Measurements from ENCODE around the gene GRIN2C. TPM values are rescaled to one million over a fixed set of nuclear protein-coding genes. Genes with fewer than 3 reads are reported as not detected.
A peak's percentile ranks its signal among the peaks of the same experiment; 100 is the strongest.
"Not testable (repeated sequence)": the region's sequence is repeated elsewhere in the genome, so short reads cannot be mapped to it uniquely, and the experiment has no call there.

GRIN2C gene
- total RNA-seq (2021), result 0.13 and 0.44 TPM in 2 replicates
- long read RNA-seq, result 0 reads

GRCh38 chr17:74859459-74860228 is at the start of gene GRIN2C:
TSS of gene GRIN2C (minus strand) at chr17:74859885. CDS start at chr17:74855092, 4,793 bp downstream.
- Histone ChIP-seq H2BK5ac (ENCODE audit: insufficient read length, low read length) (no peak within 1 kb of the TSS), H4K20me1 (ENCODE audit: control insufficient read depth, insufficient read depth, insufficient read length) (no peaks in the 10 kb centered on the region), H3K79me2 (ENCODE audit: insufficient read depth, low read length) (no peaks in the 10 kb centered on the region), H3K18ac (ENCODE audit: insufficient read length, low read depth, low read length) (no peak within 1 kb of the TSS), H4K5ac (ENCODE audit: insufficient read length, low read depth, low read length) (no peak within 1 kb of the TSS), H2BK12ac (ENCODE audit: insufficient read length, low read depth, low read length) (no peak within 1 kb of the TSS), H3K79me1 (ENCODE audit: insufficient read depth, low read depth, low read length, poor library complexity, severe bottlenecking) (no peaks in the 10 kb centered on the region), H3K27me3 (ENCODE audit: insufficient read depth, low read length) (peaks cover 48% of the 10 kb centered on the region), H2AFZ (ENCODE audit: low read length) (no peak within 1 kb of the TSS), H3K56ac (ENCODE audit: insufficient read length, low read depth, low read length) (no peak within 1 kb of the TSS), H3T11ph (ENCODE audit: low read length) (no peak within 1 kb of the TSS), H3K23ac (ENCODE audit: insufficient read length, low read depth, low read length) (no peak within 1 kb of the TSS), H3K4me2 (ENCODE audit: insufficient read depth, insufficient read length, low read length) (peak within 1 kb of the TSS; percentile 39), H3K9ac (ENCODE audit: extremely low read depth, insufficient read length, low read length) (no peak within 1 kb of the TSS), H3K9me3 (ENCODE audit: control insufficient read depth, low read depth, low read length) (no peaks in the 10 kb centered on the region), H4K8ac (replicated peaks; ENCODE audit: insufficient read length, low read depth, low read length) (no peak within 1 kb of the TSS), H3K27ac (ENCODE audit: insufficient read length, low read depth, low read length) (no peak within 1 kb of the TSS), H2AK5ac (ENCODE audit: insufficient read length, low read length) (no peak within 1 kb of the TSS), H3K23me2 (ENCODE audit: insufficient read length, low read depth, low read length, poor library complexity, severe bottlenecking) (peaks cover 13% of the 10 kb centered on the region), H4K91ac (ENCODE audit: insufficient read length, low read depth, low read length) (no peak within 1 kb of the TSS), H2BK15ac (ENCODE audit: low read depth, low read length) (no peak within 1 kb of the TSS), H3K14ac (ENCODE audit: insufficient read depth, low read length) (no peak within 1 kb of the TSS), H2BK120ac (ENCODE audit: low read depth, low read length, poor library complexity, severe bottlenecking) (no peak within 1 kb of the TSS), H3K4ac (ENCODE audit: low read depth, low read length) (no peak within 1 kb of the TSS), H2BK20ac (ENCODE audit: low read depth, low read length, poor library complexity, severe bottlenecking) (no peak within 1 kb of the TSS), H3K4me1 (ENCODE audit: insufficient read depth, low read length) (0 out of 2 replicates have a peak, but pooled peaks cover 2% of the 10 kb centered on the region)
- no peaks in the 10 kb centered on the region for H3K9me3 Mint-ChIP-seq
- peak; percentile 62 for TF ChIP-seq CTCF (conservative IDR thresholded peaks at IDR 0.05)
- H3K4me1 Mint-ChIP-seq, result peaks cover 11% of the 10 kb centered on the region in 2 experiments
- H3K27ac Mint-ChIP-seq, result no peak within 1 kb of the TSS
- peaks cover 3 to 9% (median 8%) of the 10 kb centered on the region in 3 experiments; a peak in 4 of 7 replicates for H3K36me3 Mint-ChIP-seq (ENCODE audit: insufficient read depth in 1 of 3, low read depth in 3 of 3)
- DNase-seq, result no peak
- WGBS (ENCODE audit: extremely low coverage, insufficient read length, low lambda C conversion rate), result no CpG with 5 or more reads among the region's 72 CpGs
- H3K4me3 Mint-ChIP-seq, result peak within 1 kb of the TSS; percentile 46 to 77
- H3K27me3 Mint-ChIP-seq (ENCODE audit: low read depth), result peaks cover 74% of the 10 kb centered on the region

- not testable (repeated sequence) for H3K9me3 ChIP-seq (ENCODE audit: control insufficient read depth, low read depth, low read length); H3T11ph ChIP-seq (ENCODE audit: low read length); H3K79me2 ChIP-seq (ENCODE audit: insufficient read depth, low read length); H3K4ac ChIP-seq (ENCODE audit: low read depth, low read length); H3K4me2 ChIP-seq (ENCODE audit: insufficient read depth, insufficient read length, low read length); H2AK5ac ChIP-seq (ENCODE audit: insufficient read length, low read length); H3K23me2 ChIP-seq (ENCODE audit: insufficient read length, low read depth, low read length, poor library complexity, severe bottlenecking); H3K9me3 Mint-ChIP-seq; H4K8ac ChIP-seq (replicated peaks; ENCODE audit: insufficient read length, low read depth, low read length); H3K18ac ChIP-seq (ENCODE audit: insufficient read length, low read depth, low read length); H3K27ac ChIP-seq (ENCODE audit: insufficient read length, low read depth, low read length); H3K23ac ChIP-seq (ENCODE audit: insufficient read length, low read depth, low read length); H4K20me1 ChIP-seq (ENCODE audit: control insufficient read depth, insufficient read depth, insufficient read length); DNase-seq; H3K4me1 ChIP-seq (ENCODE audit: insufficient read depth, low read length); H3K27me3 ChIP-seq (ENCODE audit: insufficient read depth, low read length); H3K56ac ChIP-seq (ENCODE audit: insufficient read length, low read depth, low read length); H3K79me1 ChIP-seq (ENCODE audit: insufficient read depth, low read depth, low read length, poor library complexity, severe bottlenecking); H4K91ac ChIP-seq (ENCODE audit: insufficient read length, low read depth, low read length); H2AFZ ChIP-seq (ENCODE audit: low read length); H4K5ac ChIP-seq (ENCODE audit: insufficient read length, low read depth, low read length); H2BK15ac ChIP-seq (ENCODE audit: low read depth, low read length); H3K9ac ChIP-seq (ENCODE audit: extremely low read depth, insufficient read length, low read length); H3K36me3 Mint-ChIP-seq (ENCODE audit: insufficient read depth in 1 of 3, low read depth in 3 of 3); H2BK5ac ChIP-seq (ENCODE audit: insufficient read length, low read length); H3K27ac Mint-ChIP-seq; H2BK20ac ChIP-seq (ENCODE audit: low read depth, low read length, poor library complexity, severe bottlenecking); H2BK120ac ChIP-seq (ENCODE audit: low read depth, low read length, poor library complexity, severe bottlenecking); H2BK12ac ChIP-seq (ENCODE audit: insufficient read length, low read depth, low read length); H3K14ac ChIP-seq (ENCODE audit: insufficient read depth, low read length)
- Mint-ChIP-seq H3K27me3 (ENCODE audit: low read depth) (peaks cover 40% of the 10 kb centered on the region), H3K4me1 (peaks cover 41 to 54% of the 10 kb centered on the region in 2 experiments), H3K4me3 (peak overlapping the region in 1 of 2 experiments; percentile 8; a peak in 2 of 5 replicates)
- no CpG with 5 or more reads among the region's 4 CpGs for WGBS (ENCODE audit: extremely low coverage, insufficient read length, low lambda C conversion rate)
Observed at GRCh38 chr17:74909097-74909496, 49.4 kb upstream of the GRIN2C start.

Measured in H9 (cell line).